CD4-positive, alpha-beta T cell (primary cell): ENCODE measurements around the gene KDR. TPM values are rescaled to one million over a fixed set of nuclear protein-coding genes. Genes with fewer than 3 reads are reported as not detected.

Source experiments
- ATAC-seq: fragments of 200-7000 bp; cut with Tn5 transposase; one replicate; pipeline ENCODE4 v1.10.0; 2022; ENCODE audit warnings: mild to moderate bottlenecking; ENCODE audit not compliant: poor library complexity
- CTCF ChIA-PET: fragments of 350-600 bp; sonication (Branson Sonifier 250); formaldehyde crosslinking; loops from one replicate; lab custom pipeline; 2021; ENCODE audit warnings: antibody characterized with exemption, inconsistent platforms; lab: Charles Lee
- POLR2A ChIA-PET: fragments of 350-600 bp; sonication (Branson Sonifier 250); formaldehyde crosslinking; loops from one replicate; lab custom pipeline; 2021; ENCODE audit warnings: antibody characterized with exemption, inconsistent platforms; lab: Charles Lee
- DNase-seq, 14 experiments: peaks; one replicate each; pipeline ENCODE4 v3.0.0-alpha.2; 2013 to 2020; ENCODE audit warnings: mixed read lengths in 2 of 14
- H3K27ac ChIP-seq, 2 donors: one replicate each; pipeline versions ENCODE4 v1.5.1 to v1.7.0; 2013; ENCODE audit warnings: low read length in 2 of 2, low read depth in 1 of 2, mild to moderate bottlenecking in 1 of 2
- H3K27me3 ChIP-seq, 2 experiments: 1 replicate in 1 of 2; 2 replicates in 1 of 2; pipeline versions ENCODE4 v1.6.1 to v1.7.0; 2013; ENCODE audit warnings: low read length in 2 of 2, control low read depth in 1 of 2, mild to moderate bottlenecking in 1 of 2, moderate library complexity in 1 of 2; ENCODE audit not compliant: insufficient read depth in 2 of 2, control insufficient read depth in 1 of 2
- H3K36me3 ChIP-seq: one replicate; pipeline ENCODE4 v1.6.1; 2013; ENCODE audit warnings: low read length, control low read depth; ENCODE audit not compliant: insufficient read depth
- H3K4me1 ChIP-seq: one replicate; pipeline ENCODE4 v1.6.1; 2013; ENCODE audit warnings: low read length, control low read depth; ENCODE audit not compliant: insufficient read depth
- H3K4me3 ChIP-seq: one replicate; pipeline ENCODE4 v1.5.1; 2013; ENCODE audit warnings: mild to moderate bottlenecking, low read length, moderate library complexity
- H3K9me3 ChIP-seq, 2 experiments: 1 replicate in 1 of 2; 2 replicates in 1 of 2; pipeline versions ENCODE4 v1.6.1 to v1.7.0; 2013; ENCODE audit warnings: low read length in 2 of 2, mild to moderate bottlenecking in 2 of 2, control low read depth in 1 of 2, moderate library complexity in 1 of 2; ENCODE audit not compliant: control insufficient read depth in 1 of 2, insufficient read depth in 1 of 2
- H3K27ac Mint-ChIP-seq: one replicate; pipeline ENCODE4 v1.8.0; 2020; ENCODE audit warnings: mixed read lengths
- H3K27me3 Mint-ChIP-seq: one replicate; pipeline ENCODE4 v1.8.0; 2021; ENCODE audit warnings: mixed read lengths
- H3K36me3 Mint-ChIP-seq: one replicate; pipeline ENCODE4 v1.8.0; 2021; ENCODE audit warnings: low read depth, mixed read lengths
- H3K4me1 Mint-ChIP-seq: one replicate; pipeline ENCODE4 v1.8.0; 2021; ENCODE audit warnings: low read depth, mixed read lengths
- H3K4me3 Mint-ChIP-seq: one replicate; pipeline ENCODE4 v1.8.0; 2020; ENCODE audit warnings: mild to moderate bottlenecking, mixed read lengths
- H3K9me3 Mint-ChIP-seq: one replicate; pipeline ENCODE4 v1.8.0; 2020; ENCODE audit warnings: mixed read lengths
- CTCF ChIP-seq: fragments of 200-600 bp; IDR thresholded peaks from one replicate; pipeline ENCODE4 v1.8.0; 2022; ENCODE audit warnings: antibody characterized with exemption, mild to moderate bottlenecking
- intact Hi-C, 2 experiments: fragments of 100-400 bp; cut with DNase I in 1 of 2; cut with micrococcal nuclease in 1 of 2; formaldehyde crosslinking; loops; one replicate each; pipeline versions ENCODE4 v1.15.1 to v1.9.0; 2023 to 2025; cut with DNase I, micrococcal nuclease
- total RNA-seq, 174 experiments: library from RNA in 2 of 174; stranded (reverse) in 2 of 174; gene quantifications; one replicate each; pipeline ENCODE4 v1.2.3 and lab custom pipeline; 2021 to 2026

KDR gene
- total RNA-seq, 2 experiments from 2014 or later = not detected

- no peak for TF ChIP-seq CTCF
- intact Hi-C loops = no loop called here
- Mint-ChIP-seq H3K27me3 (peaks cover 3% of the 10 kb centered on the region), H3K9me3 (no peaks in the 10 kb centered on the region), H3K27ac (no peak overlapping the region), H3K4me3 (no peak overlapping the region), H3K36me3 (no peaks in the 10 kb centered on the region), H3K4me1 (no peaks in the 10 kb centered on the region)
- no peak for ATAC-seq
- ChIA-PET POLR2A (no interaction called here), CTCF (interaction anchor here (0.7 kb wide), 1 partner anchor 826 kb away, joined by 4 read pairs; no protein-coding TSS in a partner anchor)
- Histone ChIP-seq H3K27ac (no peak overlapping the region), H3K27me3 (no peaks in the 10 kb centered on the region), H3K4me1 (no peaks in the 10 kb centered on the region), H3K4me3 (no peak overlapping the region), H3K9me3 (no peaks in the 10 kb centered on the region), H3K36me3 (no peaks in the 10 kb centered on the region)
- DNase-seq = no peak
Measured at GRCh38 chr4:55111601-55112000, 13.8 kb downstream of the KDR start.

GRCh38 chr4:55110131-55110530, 15.3 kb downstream of the KDR start:
- H3K9me3 Mint-ChIP-seq = no peaks in the 10 kb centered on the region
- no peak overlapping the region for H3K27ac ChIP-seq
- H3K27me3 Mint-ChIP-seq = no peaks in the 10 kb centered on the region
- no peaks in the 10 kb centered on the region for H3K4me1 Mint-ChIP-seq
- no peak for ATAC-seq
- no peak overlapping the region for H3K4me3 Mint-ChIP-seq
- no peaks in the 10 kb centered on the region for H3K4me1 ChIP-seq
- DNase-seq = no peak
- CTCF ChIA-PET = no interaction called here
- H3K9me3 ChIP-seq = no peaks in the 10 kb centered on the region
- no peaks in the 10 kb centered on the region for H3K27me3 ChIP-seq
- no peaks in the 10 kb centered on the region for H3K36me3 Mint-ChIP-seq
- POLR2A ChIA-PET = no interaction called here
- no peak for TF ChIP-seq CTCF
- H3K36me3 ChIP-seq = no peaks in the 10 kb centered on the region
- no peak overlapping the region for H3K4me3 ChIP-seq
- H3K27ac Mint-ChIP-seq = no peak overlapping the region
- intact Hi-C loops = no loop called here

GRCh38 chr4:55107054-55107453, 18.3 kb downstream of the KDR start:
- intact Hi-C loops = no loop called here
- no peak for TF ChIP-seq CTCF
- no peak overlapping the region for H3K27ac ChIP-seq
- DNase-seq = no peak
- no peak overlapping the region for H3K4me3 ChIP-seq
- Mint-ChIP-seq H3K27me3 (no peaks in the 10 kb centered on the region), H3K9me3 (no peaks in the 10 kb centered on the region), H3K27ac (no peak overlapping the region), H3K36me3 (no peaks in the 10 kb centered on the region), H3K4me3 (no peak overlapping the region), H3K4me1 (no peaks in the 10 kb centered on the region)
- H3K9me3 ChIP-seq = no peaks in the 10 kb centered on the region
- no peaks in the 10 kb centered on the region for H3K4me1 ChIP-seq
- CTCF ChIA-PET = no interaction called here
- H3K36me3 ChIP-seq = no peaks in the 10 kb centered on the region
- no peak for ATAC-seq
- no peaks in the 10 kb centered on the region for H3K27me3 ChIP-seq
- POLR2A ChIA-PET = no interaction called here
